ENCODE measurements around the gene MDGA2.
"Not testable (repeated sequence)": the region's sequence is repeated elsewhere in the genome, so short reads cannot be mapped to it uniquely, and the experiment has no call there.

Gene MDGA2

GRCh38 chr14:47195582-47195981 lies 479.8 kb downstream of the MDGA2 start:
- H3K4me1 ChIP-seq, result no peaks in the 10 kb centered on the region
- no peak overlapping the region for H3K9ac ChIP-seq
- no peaks in the 10 kb centered on the region for H3K27me3 ChIP-seq
- no peaks in the 10 kb centered on the region for H3K9me3 ChIP-seq
- no peak overlapping the region for H3K27ac ChIP-seq
- H3K36me3 ChIP-seq, result no peaks in the 10 kb centered on the region
- no peak overlapping the region for H3K4me3 ChIP-seq
- H4K20me1 ChIP-seq, result no peaks in the 10 kb centered on the region
- no peak overlapping the region for H3K4me2 ChIP-seq
- TF ChIP-seq Cebpa-rat (IDR thresholded peaks at IDR 0.05), result no peak

- Histone ChIP-seq H3K4me3 (no peak overlapping the region), H3K27me3 (no peaks in the 10 kb centered on the region), H3K36me3 (no peaks in the 10 kb centered on the region), H3K27ac (no peak overlapping the region), H3K4me1 (no peaks in the 10 kb centered on the region), H3K9me3 (no peaks in the 10 kb centered on the region), H3K4me2 (no peak overlapping the region), H4K20me1 (no peaks in the 10 kb centered on the region), H3K9ac (no peak overlapping the region)
- no peak for TF ChIP-seq Cebpa-rat (IDR thresholded peaks at IDR 0.05)
Observed at GRCh38 chr14:47194055-47194454, 481.4 kb downstream of the MDGA2 start.

GRCh38 chr14:47192203-47192602 lies 483.2 kb downstream of the MDGA2 start:
- H3K27me3 ChIP-seq, H3K9me3 ChIP-seq, H4K20me1 ChIP-seq, H3K27ac ChIP-seq, H3K4me3 ChIP-seq, H3K36me3 ChIP-seq, H3K4me2 ChIP-seq, H3K4me1 ChIP-seq, H3K9ac ChIP-seq: not testable (repeated sequence)

GRCh38 chr14:47191700-47192099 lies 483.7 kb downstream of the MDGA2 start:
- H3K27ac ChIP-seq, result no peak overlapping the region
- no peak overlapping the region for H3K4me2 ChIP-seq
- H4K20me1 ChIP-seq, result no peaks in the 10 kb centered on the region
- no peaks in the 10 kb centered on the region for H3K36me3 ChIP-seq
- no peak for TF ChIP-seq Cebpa-rat (IDR thresholded peaks at IDR 0.05)
- no peaks in the 10 kb centered on the region for H3K27me3 ChIP-seq
- no peaks in the 10 kb centered on the region for H3K4me1 ChIP-seq
- H3K9me3 ChIP-seq, result no peaks in the 10 kb centered on the region
- H3K4me3 ChIP-seq, result no peak overlapping the region
- H3K9ac ChIP-seq, result no peak overlapping the region

- Histone ChIP-seq H3K27me3 (no peaks in the 10 kb centered on the region), H3K4me1 (no peaks in the 10 kb centered on the region), H3K27ac (no peak overlapping the region), H3K4me2 (no peak overlapping the region), H4K20me1 (no peaks in the 10 kb centered on the region), H3K36me3 (no peaks in the 10 kb centered on the region), H3K9ac (no peak overlapping the region), H3K9me3 (no peaks in the 10 kb centered on the region), H3K4me3 (no peak overlapping the region)
- TF ChIP-seq Cebpa-rat (IDR thresholded peaks at IDR 0.05), result no peak
Observed at GRCh38 chr14:47189911-47190484, 485.4 kb downstream of the MDGA2 start.

GRCh38 chr14:47186486-47186885 lies 488.9 kb downstream of the MDGA2 start:
- H4K20me1 ChIP-seq, result no peaks in the 10 kb centered on the region
- H3K4me2 ChIP-seq, result no peak overlapping the region
- no peak overlapping the region for H3K4me3 ChIP-seq
- no peak overlapping the region for H3K27ac ChIP-seq
- no peaks in the 10 kb centered on the region for H3K36me3 ChIP-seq
- no peak for TF ChIP-seq Cebpa-rat (IDR thresholded peaks at IDR 0.05)
- no peaks in the 10 kb centered on the region for H3K27me3 ChIP-seq
- H3K9me3 ChIP-seq, result no peaks in the 10 kb centered on the region
- H3K9ac ChIP-seq, result no peak overlapping the region
- H3K4me1 ChIP-seq, result no peaks in the 10 kb centered on the region

- no peaks in the 10 kb centered on the region for H3K4me1 ChIP-seq
- no peaks in the 10 kb centered on the region for H3K9me3 ChIP-seq
- H3K27ac ChIP-seq, result no peak overlapping the region
- no peak; the same call in 1 of the 2 replicates for TF ChIP-seq Cebpa-rat (IDR thresholded peaks at IDR 0.05)
- H4K20me1 ChIP-seq, result no peaks in the 10 kb centered on the region
- no peak overlapping the region for H3K4me3 ChIP-seq
- H3K9ac ChIP-seq, result no peak overlapping the region
- H3K4me2 ChIP-seq, result no peak overlapping the region
- H3K36me3 ChIP-seq, result no peaks in the 10 kb centered on the region
- H3K27me3 ChIP-seq, result no peaks in the 10 kb centered on the region
Observed at GRCh38 chr14:47179906-47180305, 495.5 kb downstream of the MDGA2 start.

GRCh38 chr14:47171896-47172295 lies 503.5 kb downstream of the MDGA2 start:
- H4K20me1 ChIP-seq, H3K9me3 ChIP-seq, H3K36me3 ChIP-seq, H3K27ac ChIP-seq, H3K4me3 ChIP-seq, H3K9ac ChIP-seq, H3K4me1 ChIP-seq, H3K27me3 ChIP-seq, H3K4me2 ChIP-seq: not testable (repeated sequence)

GRCh38 chr14:47167402-47167801 lies 508.0 kb downstream of the MDGA2 start:
- peaks cover 10% of the 10 kb centered on the region for H3K9me3 ChIP-seq
- no peaks in the 10 kb centered on the region for H4K20me1 ChIP-seq
- H3K4me1 ChIP-seq, result no peaks in the 10 kb centered on the region
- no peak for TF ChIP-seq Cebpa-rat (IDR thresholded peaks at IDR 0.05)
- no peak overlapping the region for H3K9ac ChIP-seq
- no peak overlapping the region for H3K27ac ChIP-seq
- H3K27me3 ChIP-seq, result no peaks in the 10 kb centered on the region
- H3K36me3 ChIP-seq, result 0 out of 2 replicates have a peak, but pooled peaks cover 4% of the 10 kb centered on the region
- H3K4me2 ChIP-seq, result no peak overlapping the region
- no peak overlapping the region for H3K4me3 ChIP-seq

GRCh38 chr14:47155395-47155794 lies 520.0 kb downstream of the MDGA2 start:
- H3K9me3 ChIP-seq, result peaks cover 3% of the 10 kb centered on the region; the same call in 1 of the 2 replicates
- no peaks in the 10 kb centered on the region for H3K4me1 ChIP-seq
- no peak overlapping the region for H3K9ac ChIP-seq
- no peak for TF ChIP-seq Cebpa-rat (IDR thresholded peaks at IDR 0.05)
- H3K36me3 ChIP-seq, result no peaks in the 10 kb centered on the region
- H3K4me2 ChIP-seq, result no peak overlapping the region
- H3K27me3 ChIP-seq, result no peaks in the 10 kb centered on the region
- no peaks in the 10 kb centered on the region for H4K20me1 ChIP-seq
- no peak overlapping the region for H3K27ac ChIP-seq
- H3K4me3 ChIP-seq, result no peak overlapping the region

- no peak for TF ChIP-seq Cebpa-rat (IDR thresholded peaks at IDR 0.05)
- Histone ChIP-seq H4K20me1 (no peaks in the 10 kb centered on the region), H3K4me3 (no peak overlapping the region), H3K4me1 (no peaks in the 10 kb centered on the region), H3K36me3 (no peaks in the 10 kb centered on the region), H3K4me2 (no peak overlapping the region), H3K27me3 (no peaks in the 10 kb centered on the region), H3K27ac (no peak overlapping the region), H3K9me3 (peaks cover 3% of the 10 kb centered on the region; the same call in 1 of the 2 replicates), H3K9ac (no peak overlapping the region)
Observed at GRCh38 chr14:47154276-47154797, 521.1 kb downstream of the MDGA2 start.
